Measurements from ENCODE around the gene COQ10A.
"Not testable (repeated sequence)": the region's sequence is repeated elsewhere in the genome, so short reads cannot be mapped to it uniquely, and the experiment has no call there.

The COQ10A gene

GRCh38 chr12:56243731-56244181, 23.0 kb upstream of the COQ10A start:
- no peak for DNase-seq (ENCODE audit: low read depth, low spot score)

- no peak for DNase-seq (ENCODE audit: low read depth, low spot score)
These were observed 22.2 kb upstream of the COQ10A start for GRCh38 chr12:56244494-56244893.

GRCh38 chr12:56247923-56248322, 18.8 kb upstream of the COQ10A start:
- DNase-seq (ENCODE audit: low read depth, low spot score) = no peak

GRCh38 chr12:56248711-56249110, 18.0 kb upstream of the COQ10A start:
- no peak for DNase-seq (ENCODE audit: low read depth, low spot score)

- no peak for DNase-seq (ENCODE audit: low read depth, low spot score)
These were observed 14.1 kb upstream of the COQ10A start for GRCh38 chr12:56252649-56253048.

GRCh38 chr12:56253091-56253490, 13.7 kb upstream of the COQ10A start:
- no peak for DNase-seq (ENCODE audit: low read depth, low spot score)

GRCh38 chr12:56255671-56256070, 11.1 kb upstream of the COQ10A start:
- DNase-seq (ENCODE audit: low read depth, low spot score) = no peak

- no peak for DNase-seq (ENCODE audit: low read depth, low spot score)
These were observed 10.3 kb upstream of the COQ10A start for GRCh38 chr12:56256326-56256960.

GRCh38 chr12:56257071-56257470, 9.7 kb upstream of the COQ10A start:
- DNase-seq (ENCODE audit: low read depth, low spot score) = no peak

- DNase-seq (ENCODE audit: low read depth, low spot score) = no peak
These were observed 9.2 kb upstream of the COQ10A start for GRCh38 chr12:56257491-56258067.

- no peak for DNase-seq (ENCODE audit: low read depth, low spot score)
These were observed 8.5 kb upstream of the COQ10A start, which contains the start of gene ANKRD52 for GRCh38 chr12:56258068-56258819. TSS of gene ANKRD52 (minus strand) at chr12:56258384. CDS start at chr12:56258269, 115 bp downstream.

GRCh38 chr12:56258820-56259183, 7.9 kb upstream of the COQ10A start:
- no peak for DNase-seq (ENCODE audit: low read depth, low spot score)

GRCh38 chr12:56260380-56260779, 6.4 kb upstream of the COQ10A start:
- no peak for DNase-seq (ENCODE audit: low read depth, low spot score)

- DNase-seq (ENCODE audit: low read depth, low spot score) = no peak
These were observed 5.8 kb upstream of the COQ10A start for GRCh38 chr12:56260921-56261320.

- no peak for DNase-seq (ENCODE audit: low read depth, low spot score)
These were observed 5.1 kb upstream of the COQ10A start for GRCh38 chr12:56261503-56262232.

GRCh38 chr12:56262955-56263354, 3.8 kb upstream of the COQ10A start:
- DNase-seq (ENCODE audit: low read depth, low spot score) = not testable (repeated sequence)

- DNase-seq (ENCODE audit: low read depth, low spot score) = not testable (repeated sequence)
These were observed 562 bp upstream of the COQ10A start for GRCh38 chr12:56266068-56266692.

GRCh38 chr12:56267443-56268071, 815 bp downstream of the COQ10A start:
- no peak for DNase-seq (ENCODE audit: low read depth, low spot score)

- DNase-seq (ENCODE audit: low read depth, low spot score) = no peak
These were observed 4.3 kb downstream of the COQ10A start for GRCh38 chr12:56271031-56271430.

GRCh38 chr12:56272468-56272867, 5.7 kb downstream of the COQ10A start:
- not testable (repeated sequence) for DNase-seq (ENCODE audit: low read depth, low spot score)

GRCh38 chr12:56274299-56274698, 7.6 kb downstream of the COQ10A start:
- DNase-seq (ENCODE audit: low read depth, low spot score) = no peak

Data from iPS DF 19.7 (cell line).